COLO668 (cell line): ENCODE results near the gene ARSG.
"Not testable (repeated sequence)": the region's sequence is repeated elsewhere in the genome, so short reads cannot be mapped to it uniquely, and the experiment has no call there.

Experiments used
- DNase-seq: peaks from one replicate; lab custom pipeline; 2025; ENCODE audit not compliant: unreplicated experiment; lab: John Stamatoyannopoulos, UW

The ARSG gene

DNA sequence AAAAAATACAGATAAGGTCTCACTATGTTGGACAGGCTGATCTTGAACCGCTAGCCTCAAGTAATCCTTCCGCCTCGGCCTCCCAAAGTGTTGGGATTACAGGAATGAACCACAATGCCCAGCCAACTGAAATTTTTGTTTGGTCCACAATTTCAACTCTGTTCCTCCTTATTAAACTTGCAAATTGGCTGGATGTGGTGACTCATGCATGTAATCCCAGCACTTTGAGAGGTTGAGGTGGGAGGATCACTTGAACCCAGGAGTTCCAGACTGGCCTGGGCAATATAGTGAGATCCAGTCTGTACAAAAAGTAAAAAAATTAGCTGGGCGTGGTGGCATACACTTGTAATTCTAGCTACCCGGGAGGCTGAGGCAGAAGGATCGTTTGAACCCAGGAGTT lies 13.4 kb downstream of the ARSG start:
- no peak for DNase-seq

DNA sequence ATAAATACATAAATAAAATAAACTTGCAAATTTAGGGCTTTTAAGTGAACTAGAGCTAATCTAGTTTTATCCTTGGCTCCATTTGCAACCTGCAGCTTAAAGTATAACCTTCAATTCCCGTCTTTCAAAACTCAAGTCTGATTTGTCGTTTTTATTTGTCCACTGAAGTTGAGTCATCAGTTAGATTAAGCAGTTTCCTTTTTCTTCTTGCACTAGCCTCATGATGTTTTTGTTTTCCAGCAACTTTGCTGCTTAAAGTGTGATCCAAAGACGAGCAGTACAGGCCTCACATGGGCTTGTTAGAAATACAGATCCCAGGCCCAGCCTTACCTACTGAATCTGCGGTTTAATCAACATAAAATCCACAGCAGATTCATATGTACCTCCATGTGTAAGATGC lies 13.8 kb downstream of the ARSG start:
- DNase-seq, result no peak

DNA sequence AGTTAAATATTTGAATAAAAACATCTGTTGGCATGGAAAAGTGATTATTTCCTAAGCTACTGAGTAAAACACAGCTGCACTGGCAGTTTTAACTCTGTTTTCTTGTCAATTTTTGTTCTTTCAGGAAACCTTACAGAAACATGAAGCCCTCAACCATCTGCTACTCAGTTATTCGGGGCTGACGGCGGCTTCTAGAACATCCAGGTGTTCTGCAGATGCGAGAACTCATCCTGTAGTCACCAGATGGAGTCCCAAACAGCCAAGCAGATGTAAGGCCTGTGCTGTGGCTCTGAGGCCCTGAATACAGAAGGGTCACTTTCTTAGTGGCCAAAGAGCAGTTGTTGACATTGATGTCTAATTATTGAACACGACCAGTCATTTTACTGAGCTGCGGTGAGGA lies 15.5 kb downstream of the ARSG start:
- no peak for DNase-seq

DNA sequence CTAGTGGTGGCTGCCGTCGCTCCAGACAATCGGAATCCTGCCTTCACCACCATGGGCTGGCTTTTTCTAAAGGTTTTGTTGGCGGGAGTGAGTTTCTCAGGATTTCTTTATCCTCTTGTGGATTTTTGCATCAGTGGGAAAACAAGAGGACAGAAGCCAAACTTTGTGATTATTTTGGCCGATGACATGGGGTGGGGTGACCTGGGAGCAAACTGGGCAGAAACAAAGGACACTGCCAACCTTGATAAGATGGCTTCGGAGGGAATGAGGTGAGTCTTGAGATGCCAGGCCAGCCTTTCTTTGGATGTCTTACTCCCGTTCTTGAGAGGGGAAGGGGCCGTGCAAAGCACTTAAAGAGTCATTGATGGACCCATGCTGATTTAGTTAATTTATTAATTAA lies 16.1 kb downstream of the ARSG start:
- no peak for DNase-seq

DNA sequence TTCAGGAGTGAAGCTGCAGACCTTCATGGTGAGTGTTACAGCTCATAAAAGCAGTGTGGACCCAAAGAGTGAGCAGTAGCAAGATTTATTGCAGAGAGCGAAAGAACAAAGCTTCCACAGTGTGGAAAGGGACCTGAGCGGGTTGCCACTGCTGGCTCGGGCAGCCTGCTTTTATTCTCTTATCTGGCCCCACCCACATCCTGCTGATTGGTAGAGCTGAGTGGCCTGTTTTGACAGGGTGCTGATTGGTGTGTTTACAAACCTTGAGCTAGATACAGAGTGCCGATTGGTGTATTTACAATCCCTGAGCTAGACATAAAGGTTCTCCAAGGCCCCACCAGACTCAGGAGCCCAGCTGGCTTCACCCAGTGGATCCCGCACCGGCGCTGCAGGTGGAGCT lies 17.2 kb downstream of the ARSG start:
- not testable (repeated sequence) for DNase-seq

DNA sequence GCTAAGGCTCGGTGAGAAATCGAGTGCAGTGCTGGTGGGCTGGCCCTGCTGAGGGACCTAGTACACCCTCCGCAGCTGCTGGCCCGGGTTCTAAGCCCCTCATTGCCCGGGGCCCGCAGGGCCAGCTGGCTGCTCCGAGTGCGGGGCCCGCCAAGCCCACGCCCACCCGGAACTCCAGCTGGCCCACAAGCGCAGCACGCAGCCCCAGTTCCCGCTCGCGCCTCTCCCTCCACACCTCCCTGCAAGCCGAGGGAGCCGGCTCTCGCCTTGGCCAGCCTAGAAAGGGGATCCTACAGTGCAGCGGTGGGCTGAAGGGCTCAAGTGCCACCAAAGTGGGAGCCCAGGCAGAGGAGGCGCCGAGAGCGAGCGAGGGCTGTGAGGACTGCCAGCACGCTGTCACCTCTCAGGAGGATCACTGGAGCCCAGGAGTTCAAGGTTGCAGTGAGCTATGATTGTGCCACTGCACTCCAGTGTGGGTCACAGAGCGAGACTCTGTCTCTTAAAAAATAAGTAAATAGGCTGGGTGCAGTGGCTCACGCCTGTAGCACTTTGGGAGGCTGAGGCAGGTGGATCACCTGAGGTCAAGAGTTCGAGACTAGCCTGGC lies 17.9 kb downstream of the ARSG start:
- DNase-seq, result not testable (repeated sequence)

DNA sequence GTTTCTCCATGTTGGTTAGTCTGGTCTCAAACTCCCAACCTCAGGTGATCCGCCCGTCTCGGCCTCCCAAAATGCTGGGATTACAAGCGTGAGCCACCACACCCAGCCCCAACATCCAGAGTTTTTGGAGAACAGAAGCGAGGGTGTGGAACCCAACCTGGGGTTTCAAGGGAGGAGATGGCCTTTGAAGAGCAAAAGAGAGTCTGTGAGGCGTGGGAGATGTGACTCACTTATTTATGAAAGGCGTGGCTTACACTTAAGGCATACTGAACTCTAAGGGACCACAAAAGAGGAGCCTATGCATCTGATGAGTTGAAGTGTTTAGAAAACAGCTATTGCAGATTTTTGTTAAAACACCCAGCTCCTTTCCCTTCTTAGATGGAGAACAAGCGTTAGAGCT lies 18.9 kb downstream of the ARSG start:
- no peak for DNase-seq

DNA sequence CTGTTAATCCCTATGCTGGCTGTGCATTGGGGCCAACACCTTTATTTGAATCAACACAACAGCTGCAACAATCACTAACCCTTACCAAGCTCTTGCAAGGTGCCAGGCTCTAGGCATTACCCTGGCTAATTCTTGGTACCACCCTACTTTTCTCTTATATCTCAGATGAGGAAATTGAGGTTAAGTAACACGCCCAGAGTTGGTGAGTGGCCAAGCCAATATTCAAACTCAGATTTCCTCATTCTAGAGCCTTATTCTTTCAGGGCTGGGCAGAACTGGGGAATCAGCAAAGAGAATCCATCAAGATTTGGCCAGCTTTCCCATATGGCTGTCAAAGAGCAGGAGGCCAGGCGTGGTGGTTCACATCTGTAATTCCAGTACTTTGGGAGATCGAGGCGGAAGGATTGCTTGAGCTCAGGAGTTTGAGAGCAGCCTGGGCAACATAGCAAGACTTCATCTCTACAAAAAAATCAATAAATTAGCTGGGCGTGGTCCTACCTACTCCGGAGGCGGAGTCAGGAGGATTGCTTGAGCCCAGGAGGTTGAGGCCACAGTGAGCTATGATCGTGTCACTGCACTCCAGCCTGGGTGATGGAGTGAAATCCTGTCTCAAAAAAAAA lies 23.7 kb downstream of the ARSG start:
- DNase-seq, result no peak

DNA sequence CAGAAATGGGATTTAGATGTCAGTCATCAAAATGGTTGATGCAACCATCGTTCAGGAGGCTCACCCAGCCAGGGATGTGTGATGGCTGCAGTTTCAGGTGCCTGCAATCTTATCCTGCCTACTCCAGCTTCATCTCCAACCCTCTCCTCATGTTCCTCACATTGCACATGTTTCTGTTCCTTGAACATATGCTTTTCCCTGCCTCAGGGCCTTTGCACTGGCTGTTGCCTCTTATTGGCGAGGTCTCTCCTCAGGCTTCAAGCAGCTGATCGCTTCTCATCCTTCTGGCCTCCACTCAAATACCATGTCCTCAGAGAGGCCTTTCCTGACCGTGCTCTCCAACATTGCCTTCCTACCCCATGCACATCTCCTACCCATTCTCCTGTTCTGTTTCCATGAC lies 24.6 kb downstream of the ARSG start:
- no peak for DNase-seq

DNA sequence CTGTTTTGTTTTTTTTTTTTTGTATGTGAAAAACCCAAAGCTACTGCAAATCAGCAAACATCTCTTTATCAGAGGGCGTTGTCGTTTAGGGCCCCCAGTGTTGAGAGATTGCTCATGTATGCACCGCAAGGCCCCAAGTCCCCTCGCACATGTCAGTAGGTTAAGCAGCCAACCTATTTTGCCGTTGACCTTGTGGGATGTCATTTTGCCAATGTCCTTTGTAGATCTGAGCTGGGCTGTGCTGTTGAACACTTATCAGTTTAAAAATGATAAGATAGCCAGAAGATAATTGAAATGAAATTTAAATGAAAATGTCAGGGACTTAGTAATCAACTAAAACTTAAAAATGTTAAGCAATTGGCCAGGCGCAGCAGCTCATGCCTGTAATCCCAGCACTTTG lies 26.2 kb downstream of the ARSG start:
- DNase-seq, result no peak

DNA sequence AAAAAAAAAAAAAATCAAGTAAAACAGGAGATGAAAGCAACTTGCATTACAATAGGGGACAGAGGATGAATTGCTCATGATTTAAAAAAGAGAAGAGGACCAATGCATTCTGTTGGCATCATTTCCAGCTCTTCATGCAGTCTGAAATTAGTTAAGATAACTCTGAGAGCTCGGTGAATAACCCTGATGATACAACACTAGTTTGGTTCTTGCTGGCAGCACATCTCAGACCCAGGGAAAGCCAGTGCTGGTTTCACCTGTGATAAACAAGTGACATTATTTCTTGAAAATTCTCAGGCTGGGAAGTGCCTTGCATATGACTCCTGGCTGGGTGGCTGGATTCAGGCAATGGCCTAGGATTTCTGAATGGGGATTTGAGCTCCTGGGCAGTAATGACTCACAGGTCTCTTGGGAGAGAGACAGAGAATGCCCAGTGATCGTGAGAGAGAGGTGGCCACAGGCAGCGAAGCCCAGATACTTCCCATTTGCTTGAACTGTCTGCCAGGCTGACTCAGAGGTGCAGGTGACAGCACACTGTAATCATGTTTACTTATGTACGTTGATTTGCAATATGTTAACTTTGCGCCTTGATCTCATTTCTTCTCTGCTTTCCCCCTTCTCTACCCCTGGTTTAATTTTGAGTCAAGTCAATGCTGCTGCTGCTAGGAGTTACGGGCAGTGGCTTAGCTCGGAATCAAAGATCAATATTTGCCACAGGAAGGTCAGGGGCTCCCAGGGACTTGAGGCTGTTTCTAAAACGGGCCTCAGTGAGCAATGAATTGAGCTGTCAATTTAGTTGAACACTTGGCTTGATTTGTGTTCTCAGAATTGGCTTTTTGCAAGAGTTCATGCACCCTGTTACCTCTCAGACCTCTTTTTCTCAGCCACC lies 27.1 kb downstream of the ARSG start:
- DNase-seq, result peak; percentile 40

DNA sequence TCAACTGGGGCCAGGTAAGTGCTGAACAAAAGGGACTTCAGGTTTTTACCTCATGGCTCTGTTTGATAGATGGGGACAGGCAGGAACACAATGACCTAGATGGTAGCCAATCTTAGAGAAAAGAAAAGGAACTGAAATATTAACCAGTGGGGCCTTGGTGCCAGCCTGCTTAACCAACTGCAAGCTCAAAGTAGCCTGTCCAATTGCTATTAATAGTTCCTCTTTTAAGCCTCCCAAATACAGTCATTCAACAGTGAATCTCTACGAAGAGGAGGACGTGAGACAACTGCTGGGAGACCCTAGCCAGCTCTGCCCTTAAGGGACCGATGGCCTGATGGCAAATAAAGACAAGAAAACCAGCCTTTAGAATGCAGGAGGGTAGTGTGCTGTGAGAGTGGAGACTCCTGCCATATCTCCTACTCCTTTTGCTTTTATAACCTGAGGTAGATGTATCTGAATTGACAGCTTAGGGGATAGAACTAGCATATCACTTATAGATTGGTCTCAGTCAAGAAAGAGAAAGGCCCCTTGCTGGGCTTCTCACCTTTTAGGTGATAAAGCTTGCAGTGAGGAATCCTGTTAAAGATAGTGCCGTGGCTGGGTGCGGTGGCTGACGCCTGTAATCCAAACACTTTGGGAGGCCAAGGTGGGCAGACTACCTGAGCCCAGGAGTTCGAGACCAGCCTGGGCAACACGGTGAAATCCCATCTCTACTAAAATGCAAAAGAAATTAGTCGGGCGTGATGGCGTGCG lies 28.3 kb downstream of the ARSG start:
- DNase-seq, result no peak

DNA sequence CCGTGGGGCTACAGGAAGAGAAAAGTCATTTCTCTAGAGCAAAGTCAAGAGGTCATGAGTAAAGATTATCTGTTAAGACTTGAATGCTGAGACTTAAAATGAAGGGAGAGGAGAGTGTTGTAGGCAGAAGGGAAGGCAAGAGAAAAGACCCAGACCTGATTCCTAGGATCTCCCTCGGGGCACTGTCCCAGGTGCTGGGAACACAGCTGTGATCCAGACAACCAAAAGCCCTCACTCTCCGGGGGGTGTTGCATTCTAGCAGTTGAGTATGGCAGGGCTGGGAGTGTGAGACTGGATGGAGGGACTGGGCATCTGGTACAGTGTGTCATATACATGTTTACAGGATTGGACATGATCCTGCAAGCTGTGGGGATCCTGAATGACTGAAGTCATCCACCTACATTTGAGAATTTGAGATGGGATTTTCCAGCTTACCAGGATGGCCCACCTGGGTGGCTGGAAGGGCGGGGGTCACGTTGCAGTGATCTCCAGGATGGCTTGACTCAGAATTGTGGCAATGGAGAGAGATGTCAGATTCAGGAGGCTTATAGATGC lies 29.1 kb downstream of the ARSG start:
- DNase-seq, result no peak

DNA sequence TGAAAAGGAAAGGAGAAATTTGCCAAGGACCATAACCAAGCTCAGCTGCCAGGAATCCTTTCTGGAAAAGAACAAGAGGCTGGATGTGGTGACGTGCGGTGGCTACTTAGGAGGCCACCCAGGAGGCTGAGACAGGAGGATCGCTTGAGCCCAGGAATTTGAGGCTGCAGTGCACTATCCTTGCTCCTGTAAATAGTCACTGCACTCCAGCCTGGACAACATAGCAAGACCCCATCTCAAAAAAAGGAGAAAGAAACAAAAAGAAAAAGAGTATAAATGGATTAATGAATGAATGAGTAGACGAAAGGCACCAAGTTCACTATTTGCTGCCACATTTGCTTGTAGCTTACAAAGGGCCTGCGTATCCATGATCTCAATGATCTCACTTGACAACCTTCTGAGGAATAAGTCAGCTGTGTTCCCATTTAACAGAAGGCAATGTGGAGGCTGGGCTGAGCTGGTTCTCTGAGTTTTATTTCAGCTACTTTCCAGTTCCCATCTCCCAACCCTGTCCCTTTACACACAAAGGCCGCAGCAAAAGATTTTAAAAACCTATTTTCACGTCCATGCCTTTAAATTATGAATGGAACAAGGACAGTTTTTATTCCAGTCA lies 29.8 kb downstream of the ARSG start:
- DNase-seq, result no peak

DNA sequence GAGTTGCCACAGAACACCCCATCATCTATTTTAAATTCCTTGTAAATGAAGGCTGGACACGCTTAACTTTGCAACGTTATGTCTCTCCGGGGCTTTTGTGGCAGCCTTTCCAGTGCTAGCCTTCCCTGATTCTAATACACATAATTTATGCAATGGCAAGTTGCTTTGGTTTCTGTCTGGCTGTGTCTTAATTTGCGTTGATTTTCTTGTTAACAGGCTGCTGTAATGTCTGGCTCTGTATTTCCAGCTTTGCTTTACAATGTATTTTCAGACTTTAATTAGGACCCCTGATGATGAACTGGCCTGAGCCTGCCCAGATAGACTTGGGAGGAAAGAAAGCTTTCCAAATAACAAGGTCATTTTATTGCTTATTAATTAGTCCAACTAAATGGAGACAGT lies 30.3 kb downstream of the ARSG start:
- no peak for DNase-seq

DNA sequence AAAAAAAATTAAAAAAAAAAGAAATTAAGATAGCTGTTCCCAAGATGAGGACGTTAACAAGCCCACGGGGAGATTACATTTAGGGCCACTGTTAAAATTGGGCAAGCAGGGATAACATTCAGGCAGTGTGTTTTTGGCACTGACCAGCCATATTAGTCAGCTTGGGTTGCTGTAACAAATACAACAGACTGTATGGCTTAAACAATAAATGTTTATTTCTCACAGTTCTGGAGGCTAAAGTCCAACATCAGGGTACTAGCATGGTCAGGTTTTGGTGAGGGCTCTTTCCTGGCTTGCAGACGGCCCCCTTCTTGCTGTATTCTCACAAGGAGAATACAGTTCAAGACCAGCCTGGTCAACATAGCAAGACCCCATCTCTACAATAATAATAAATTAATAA lies 31.3 kb downstream of the ARSG start:
- no peak for DNase-seq

DNA sequence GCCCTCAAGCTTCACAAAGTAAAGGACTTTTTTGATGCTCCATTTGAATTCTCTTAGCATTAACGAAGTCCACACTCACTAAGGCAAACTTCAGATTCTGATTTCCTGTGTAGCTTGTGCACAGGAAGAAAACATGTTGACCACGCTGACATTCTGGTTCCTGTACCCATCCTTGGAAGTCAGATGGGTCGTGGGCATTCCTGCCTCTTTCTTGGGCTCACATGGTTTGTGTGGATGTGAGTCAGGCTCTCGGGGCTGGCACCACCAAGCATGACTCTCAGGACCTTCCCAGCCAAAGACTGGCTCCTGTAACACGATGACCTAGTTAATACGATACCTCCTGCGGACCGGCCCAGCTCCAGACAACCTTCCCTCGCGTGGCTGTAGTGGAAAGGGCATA lies 32.8 kb downstream of the ARSG start:
- DNase-seq, result no peak

DNA sequence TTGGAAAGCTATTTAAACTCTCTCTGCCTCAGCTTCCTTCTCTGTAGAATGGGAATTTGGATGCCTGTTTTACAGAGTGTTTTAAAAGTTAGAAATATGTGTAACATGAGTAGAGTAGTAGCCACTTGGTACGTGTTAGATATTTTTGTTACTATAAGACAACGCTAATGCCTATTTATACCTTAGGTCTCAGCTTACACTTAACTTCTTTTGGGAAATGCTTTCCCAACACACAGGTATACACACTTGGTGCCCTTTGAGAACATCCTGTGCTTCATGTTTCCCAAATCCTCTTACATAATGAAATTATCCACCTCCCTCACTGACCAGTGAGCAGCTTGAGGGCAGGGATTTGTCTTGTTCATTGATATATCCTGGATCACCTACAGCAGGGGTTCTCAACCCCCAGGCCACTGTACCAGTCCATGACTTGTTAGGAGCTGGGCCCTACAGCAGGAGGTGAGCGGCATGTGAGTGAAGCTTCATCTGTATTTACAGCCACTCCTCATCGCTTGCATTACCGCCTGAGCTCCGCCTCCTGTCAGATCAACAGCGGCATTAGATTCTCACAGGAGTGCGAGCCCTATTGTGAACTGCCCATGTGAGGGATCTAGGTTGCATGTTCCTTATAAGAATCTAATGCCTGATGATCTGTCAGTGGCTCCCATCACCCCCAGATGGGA lies 33.5 kb downstream of the ARSG start:
- no peak for DNase-seq

DNA sequence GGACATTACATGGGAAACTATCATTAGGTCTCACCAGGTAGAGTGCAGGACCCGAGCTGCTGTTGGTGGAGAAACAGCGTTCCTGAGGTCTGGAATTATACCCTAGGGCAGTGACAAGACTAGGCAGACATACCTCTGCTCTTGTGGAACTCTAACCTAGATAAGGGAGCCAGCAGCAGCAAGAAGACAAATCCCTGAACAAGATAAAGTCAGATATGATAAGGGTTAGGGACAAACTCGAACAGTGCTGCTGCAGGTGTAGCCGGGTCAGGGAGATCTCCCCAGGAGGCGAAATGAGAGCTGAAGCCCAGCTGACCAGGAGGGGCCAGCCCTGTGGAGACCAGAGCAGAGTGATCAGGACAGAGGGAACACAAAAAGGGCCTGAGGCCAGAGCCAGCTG lies 34.7 kb downstream of the ARSG start:
- DNase-seq, result no peak

DNA sequence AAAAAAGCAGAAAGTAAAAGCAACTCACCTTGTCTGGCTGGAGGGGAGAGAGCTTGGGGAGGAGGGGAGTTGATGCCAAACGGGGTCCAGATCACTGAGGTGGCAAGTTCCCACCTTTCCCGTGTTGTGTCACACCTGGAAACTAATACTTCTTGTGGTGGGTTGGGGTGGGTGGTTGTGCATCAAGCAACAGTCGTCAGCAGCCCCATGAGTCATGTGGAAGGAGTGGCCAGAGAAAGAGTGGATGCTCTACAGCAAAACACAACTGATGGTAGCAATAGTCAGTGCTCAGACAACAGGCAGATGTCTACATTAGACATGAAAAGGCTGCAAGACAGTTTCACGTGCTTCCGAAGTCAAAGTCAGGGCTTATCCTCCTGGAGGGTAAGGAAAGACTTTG lies 35.4 kb downstream of the ARSG start:
- DNase-seq, result no peak
